H9 (cell line): ENCODE measurements around the gene SLAMF7. TPM values are rescaled to one million over a fixed set of nuclear protein-coding genes. Genes with fewer than 3 reads are reported as not detected.

Experiments used
- DNase-seq: peaks from one replicate; pipeline ENCODE4 v3.0.0-alpha.2; 2017
- H2AFZ ChIP-seq: one replicate; pipeline ENCODE4 v1.6.1; 2013; ENCODE audit warnings: mild to moderate bottlenecking, low read length, control low read depth, moderate library complexity
- H2AK5ac ChIP-seq: 2 replicates; pipeline ENCODE4 v1.6.1; 2013; ENCODE audit warnings: low read length, control low read depth, mixed read lengths; ENCODE audit not compliant: insufficient read length
- H2BK120ac ChIP-seq: one replicate; pipeline ENCODE4 v1.6.1; 2013; ENCODE audit warnings: low read depth, mild to moderate bottlenecking, low read length, control low read depth, inconsistent platforms; ENCODE audit not compliant: poor library complexity, severe bottlenecking
- H2BK12ac ChIP-seq: 2 replicates; pipeline ENCODE4 v1.6.1; 2013; ENCODE audit warnings: low read length, control low read depth, mixed read lengths, low read depth; ENCODE audit not compliant: insufficient read length
- H2BK15ac ChIP-seq: 2 replicates; pipeline ENCODE4 v1.6.1; 2013; ENCODE audit warnings: low read depth, low read length, control low read depth
- H2BK20ac ChIP-seq: one replicate; pipeline ENCODE4 v1.6.1; 2013; ENCODE audit warnings: low read depth, mild to moderate bottlenecking, low read length, control low read depth, inconsistent platforms; ENCODE audit not compliant: poor library complexity, severe bottlenecking
- H2BK5ac ChIP-seq: 2 replicates; pipeline ENCODE4 v1.6.1; 2013; ENCODE audit warnings: low read length, control low read depth, mixed read lengths; ENCODE audit not compliant: insufficient read length
- H3K14ac ChIP-seq: 2 replicates; pipeline ENCODE4 v1.6.1; 2013; ENCODE audit warnings: low read length, control low read depth; ENCODE audit not compliant: insufficient read depth
- H3K18ac ChIP-seq: 2 replicates; pipeline ENCODE4 v1.6.1; 2013; ENCODE audit warnings: low read depth, mild to moderate bottlenecking, mixed read lengths, low read length, control low read depth; ENCODE audit not compliant: insufficient read length
- H3K23ac ChIP-seq: 2 replicates; pipeline ENCODE4 v1.6.1; 2013; ENCODE audit warnings: low read length, control low read depth, mixed read lengths, low read depth; ENCODE audit not compliant: insufficient read length
- H3K23me2 ChIP-seq: 2 replicates; pipeline ENCODE4 v1.6.1; 2013; ENCODE audit warnings: low read depth, mild to moderate bottlenecking, mixed read lengths, low read length, control low read depth; ENCODE audit not compliant: insufficient read length, poor library complexity, severe bottlenecking
- H3K27ac ChIP-seq: 2 replicates; pipeline ENCODE4 v1.5.1; 2013; ENCODE audit warnings: low read length, control low read depth, mixed read lengths, low read depth; ENCODE audit not compliant: insufficient read length
- H3K27me3 ChIP-seq: 2 replicates; pipeline ENCODE4 v1.6.1; 2013; ENCODE audit warnings: low read length, control low read depth, inconsistent platforms; ENCODE audit not compliant: insufficient read depth
- H3K4ac ChIP-seq: 2 replicates; pipeline ENCODE4 v1.6.1; 2013; ENCODE audit warnings: low read depth, mild to moderate bottlenecking, control low read depth, inconsistent platforms, low read length, moderate library complexity
- H3K4me1 ChIP-seq: 2 replicates; pipeline ENCODE4 v1.6.1; 2013; ENCODE audit warnings: low read length, control low read depth, inconsistent platforms; ENCODE audit not compliant: insufficient read depth
- H3K4me2 ChIP-seq: 2 replicates; pipeline ENCODE4 v1.6.1; 2013; ENCODE audit warnings: low read length, control low read depth, mixed read lengths; ENCODE audit not compliant: insufficient read length, insufficient read depth
- H3K56ac ChIP-seq: 2 replicates; pipeline ENCODE4 v1.6.1; 2013; ENCODE audit warnings: low read depth, mild to moderate bottlenecking, mixed read lengths, low read length, control low read depth; ENCODE audit not compliant: insufficient read length
- H3K79me1 ChIP-seq: 2 replicates; pipeline ENCODE4 v1.6.1; 2013; ENCODE audit warnings: low read depth, mild to moderate bottlenecking, moderate library complexity, low read length, control low read depth, inconsistent platforms; ENCODE audit not compliant: insufficient read depth, poor library complexity, severe bottlenecking
- H3K79me2 ChIP-seq: 2 replicates; pipeline ENCODE4 v1.6.1; 2013; ENCODE audit warnings: low read length, control low read depth, inconsistent platforms; ENCODE audit not compliant: insufficient read depth
- H3K9ac ChIP-seq: 2 replicates; pipeline ENCODE4 v1.6.1; 2013; ENCODE audit warnings: low read length, control low read depth, mixed read lengths; ENCODE audit not compliant: insufficient read length; ENCODE audit errors: extremely low read depth
- H3K9me3 ChIP-seq: one replicate; pipeline ENCODE4 v1.6.1; 2013; ENCODE audit warnings: low read depth, low read length, inconsistent platforms; ENCODE audit not compliant: control insufficient read depth
- H3T11ph ChIP-seq: one replicate; pipeline ENCODE4 v1.6.1; 2013; ENCODE audit warnings: mild to moderate bottlenecking, low read length, control low read depth, inconsistent platforms
- H4K20me1 ChIP-seq: one replicate; pipeline ENCODE4 v1.6.1; 2013; ENCODE audit not compliant: control insufficient read depth, insufficient read length, insufficient read depth
- H4K5ac ChIP-seq: 2 replicates; pipeline ENCODE4 v1.6.1; 2013; ENCODE audit warnings: low read depth, mild to moderate bottlenecking, mixed read lengths, low read length, control low read depth; ENCODE audit not compliant: insufficient read length
- H4K8ac ChIP-seq: replicated peaks from 2 replicates; pipeline ENCODE4 v1.6.1; 2013; ENCODE audit warnings: low read length, control low read depth, mixed read lengths, low read depth; ENCODE audit not compliant: insufficient read length
- H4K91ac ChIP-seq: 2 replicates; pipeline ENCODE4 v1.6.1; 2013; ENCODE audit warnings: low read depth, mild to moderate bottlenecking, moderate library complexity, mixed read lengths, low read length, control low read depth; ENCODE audit not compliant: insufficient read length
- H3K27ac Mint-ChIP-seq, 3 experiments: 2 replicates in 2 of 3; 3 replicates in 1 of 3; pipeline ENCODE4 v1.8.0; 2020 to 2021; ENCODE audit warnings: mixed read lengths in 3 of 3, mild to moderate bottlenecking in 1 of 3, moderate library complexity in 1 of 3
- H3K27me3 Mint-ChIP-seq: 2 replicates; pipeline ENCODE4 v1.8.0; 2021; ENCODE audit warnings: low read depth, mild to moderate bottlenecking, moderate library complexity, mixed read lengths
- H3K36me3 Mint-ChIP-seq, 3 experiments: 2 replicates in 2 of 3; 3 replicates in 1 of 3; pipeline ENCODE4 v1.8.0; 2020 to 2021; ENCODE audit warnings: low read depth in 3 of 3, mixed read lengths in 3 of 3; ENCODE audit not compliant: insufficient read depth in 1 of 3
- H3K4me1 Mint-ChIP-seq, 2 experiments: 2 replicates each; pipeline ENCODE4 v1.8.0; 2020; ENCODE audit warnings: mixed read lengths in 2 of 2
- H3K4me3 Mint-ChIP-seq, 2 experiments: 2 replicates in 1 of 2; 3 replicates in 1 of 2; pipeline ENCODE4 v1.8.0; 2020 to 2021; ENCODE audit warnings: mild to moderate bottlenecking in 2 of 2, mixed read lengths in 2 of 2, moderate library complexity in 1 of 2
- H3K9me3 Mint-ChIP-seq, 2 experiments: 2 replicates in 1 of 2; 3 replicates in 1 of 2; pipeline ENCODE4 v1.8.0; 2020; ENCODE audit warnings: mild to moderate bottlenecking in 2 of 2, mixed read lengths in 2 of 2, moderate library complexity in 1 of 2
- WGBS: extraction: QIAGEN DNeasy Blood & Tissue Kit; methylation state at CpG from one replicate; pipeline ENCODE4 v1.1.7; 2013; ENCODE audit warnings: missing lambda C conversion rate, low lambda C conversion rate, mixed read lengths; ENCODE audit not compliant: insufficient read length; ENCODE audit errors: extremely low coverage; 5-methylcytosine and 5-hydroxymethylcytosine counted together
- total RNA-seq: library from RNA; stranded (reverse); gene quantifications from 2 replicates; pipeline ENCODE4 v1.2.1, GENCODE V29; 2021
- TF ChIP-seq, protein P1 (sequence below): fragments of 200-600 bp; sonication (generic); conservative IDR thresholded peaks from 3 replicates; pipeline ENCODE4 v1.8.0; 2021; ENCODE audit warnings: antibody characterized with exemption, mild to moderate bottlenecking

The SLAMF7 gene
- total RNA-seq, 1 experiment from 2014 or later, result not detected

DNA sequence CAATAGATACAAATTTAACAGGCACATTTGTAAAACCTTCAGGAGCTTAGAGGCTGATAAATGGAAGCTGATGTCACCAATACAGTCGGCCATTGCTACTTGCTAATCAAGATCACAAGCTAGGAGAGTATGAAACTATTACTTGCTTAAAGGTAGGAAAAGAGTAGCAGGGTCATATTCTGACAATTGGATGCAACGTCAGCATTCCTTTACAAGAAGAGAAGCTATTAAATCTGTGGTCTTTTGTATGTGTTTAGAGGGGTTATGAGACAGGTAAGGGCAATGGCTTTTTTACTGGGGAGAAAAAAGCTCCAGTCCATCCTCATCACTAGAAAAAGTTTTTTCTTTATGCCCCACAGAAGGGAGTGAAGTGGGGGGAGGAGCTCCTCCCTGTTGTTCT is 15.7 kb upstream of the SLAMF7 start:
- no peak overlapping the region for H2BK12ac ChIP-seq
- no peak overlapping the region for H2BK120ac ChIP-seq
- H3K23ac ChIP-seq, result no peak overlapping the region
- H3T11ph ChIP-seq, result no peak overlapping the region
- H3K4me1 ChIP-seq, result no peaks in the 10 kb centered on the region; the same call in 1 of the 2 replicates
- no peak overlapping the region for H3K27ac ChIP-seq
- TF ChIP-seq, protein P1, sequence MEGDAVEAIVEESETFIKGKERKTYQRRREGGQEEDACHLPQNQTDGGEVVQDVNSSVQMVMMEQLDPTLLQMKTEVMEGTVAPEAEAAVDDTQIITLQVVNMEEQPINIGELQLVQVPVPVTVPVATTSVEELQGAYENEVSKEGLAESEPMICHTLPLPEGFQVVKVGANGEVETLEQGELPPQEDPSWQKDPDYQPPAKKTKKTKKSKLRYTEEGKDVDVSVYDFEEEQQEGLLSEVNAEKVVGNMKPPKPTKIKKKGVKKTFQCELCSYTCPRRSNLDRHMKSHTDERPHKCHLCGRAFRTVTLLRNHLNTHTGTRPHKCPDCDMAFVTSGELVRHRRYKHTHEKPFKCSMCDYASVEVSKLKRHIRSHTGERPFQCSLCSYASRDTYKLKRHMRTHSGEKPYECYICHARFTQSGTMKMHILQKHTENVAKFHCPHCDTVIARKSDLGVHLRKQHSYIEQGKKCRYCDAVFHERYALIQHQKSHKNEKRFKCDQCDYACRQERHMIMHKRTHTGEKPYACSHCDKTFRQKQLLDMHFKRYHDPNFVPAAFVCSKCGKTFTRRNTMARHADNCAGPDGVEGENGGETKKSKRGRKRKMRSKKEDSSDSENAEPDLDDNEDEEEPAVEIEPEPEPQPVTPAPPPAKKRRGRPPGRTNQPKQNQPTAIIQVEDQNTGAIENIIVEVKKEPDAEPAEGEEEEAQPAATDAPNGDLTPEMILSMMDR, result no peak
- WGBS, result no CpG with 5 or more reads among the region's 2 CpGs
- no peak for DNase-seq
- H2AK5ac ChIP-seq, result no peak overlapping the region
- H3K4me2 ChIP-seq, result no peak overlapping the region
- no peak overlapping the region for H3K18ac ChIP-seq
- Mint-ChIP-seq H3K36me3 (peaks cover 0 to 7% (median 6%) of the 10 kb centered on the region in 3 experiments; a peak in 4 of 7 replicates), H3K27me3 (peaks cover 1% of the 10 kb centered on the region; the same call in 1 of the 2 replicates), H3K27ac (no peak overlapping the region; a peak in 1 of 7 replicates), H3K9me3 (peaks cover 6 to 7% of the 10 kb centered on the region in 2 experiments), H3K4me1 (peaks cover 13 to 18% of the 10 kb centered on the region in 2 experiments), H3K4me3 (no peak overlapping the region)
- H3K79me1 ChIP-seq, result no peaks in the 10 kb centered on the region
- H3K9ac ChIP-seq, result no peak overlapping the region
- H3K27me3 ChIP-seq, result no peaks in the 10 kb centered on the region
- no peaks in the 10 kb centered on the region for H3K9me3 ChIP-seq
- H3K4ac ChIP-seq, result no peak overlapping the region
- no peak overlapping the region for H4K8ac ChIP-seq
- no peak overlapping the region for H2BK15ac ChIP-seq
- H3K56ac ChIP-seq, result no peak overlapping the region
- no peaks in the 10 kb centered on the region for H3K79me2 ChIP-seq
- H3K14ac ChIP-seq, result no peak overlapping the region
- no peak overlapping the region for H4K5ac ChIP-seq
- H3K23me2 ChIP-seq, result no peaks in the 10 kb centered on the region
- no peak overlapping the region for H2BK20ac ChIP-seq
- no peak overlapping the region for H4K91ac ChIP-seq
- no peak overlapping the region for H2AFZ ChIP-seq
- H2BK5ac ChIP-seq, result no peak overlapping the region
- H4K20me1 ChIP-seq, result no peaks in the 10 kb centered on the region
